HL-60 (cell line): ENCODE data around the gene STXBP3.

ENCODE experiments used
- DNase-seq, 2 experiments: peaks; one replicate each; pipeline ENCODE4 v3.0.0-alpha.2; 2010 to 2020; ENCODE audit warnings: low read depth in 1 of 2, low spot score in 1 of 2
- H3K27ac ChIP-seq: fragments of 250-450 bp; sonication (Bioruptor Pico); replicated peaks from 2 replicates; pipeline ENCODE4 v1.5.1; 2020; ENCODE audit warnings: mild to moderate bottlenecking, moderate library complexity
- H3K27me3 ChIP-seq: fragments of 250-450 bp; sonication (Bioruptor Pico); 2 replicates; pipeline ENCODE4 v1.5.1; 2021; ENCODE audit warnings: mild to moderate bottlenecking, moderate library complexity; ENCODE audit not compliant: insufficient read depth, poor library complexity, severe bottlenecking
- H3K4me3 ChIP-seq: replicated peaks from 2 replicates; pipeline ENCODE4 v1.5.1; 2011; ENCODE audit warnings: mild to moderate bottlenecking, control low read depth, low read length; ENCODE audit not compliant: insufficient read depth
- GABPA ChIP-seq: IDR thresholded peaks from 2 replicates; pipeline ENCODE4 v1.6.1; 2012; ENCODE audit warnings: low read depth
- POLR2AphosphoS5 ChIP-seq: IDR thresholded peaks from 2 replicates; pipeline ENCODE4 v1.6.1; 2012; ENCODE audit warnings: low read depth
- SPI1 ChIP-seq: IDR thresholded peaks from 2 replicates; pipeline ENCODE4 v1.6.1; 2012; ENCODE audit warnings: low read depth, mild to moderate bottlenecking, borderline replicate concordance
- TF ChIP-seq, protein P1 (sequence below): IDR thresholded peaks from one replicate; pipeline ENCODE4 v1.5.1; 2011; ENCODE audit warnings: low read length, control low read depth, inconsistent platforms; ENCODE audit not compliant: insufficient read depth
- TF ChIP-seq, protein P2 (sequence below): IDR thresholded peaks from 2 replicates; pipeline ENCODE4 v1.6.1; 2012; ENCODE audit warnings: low read depth; ENCODE audit not compliant: insufficient replicate concordance

The STXBP3 gene

DNA sequence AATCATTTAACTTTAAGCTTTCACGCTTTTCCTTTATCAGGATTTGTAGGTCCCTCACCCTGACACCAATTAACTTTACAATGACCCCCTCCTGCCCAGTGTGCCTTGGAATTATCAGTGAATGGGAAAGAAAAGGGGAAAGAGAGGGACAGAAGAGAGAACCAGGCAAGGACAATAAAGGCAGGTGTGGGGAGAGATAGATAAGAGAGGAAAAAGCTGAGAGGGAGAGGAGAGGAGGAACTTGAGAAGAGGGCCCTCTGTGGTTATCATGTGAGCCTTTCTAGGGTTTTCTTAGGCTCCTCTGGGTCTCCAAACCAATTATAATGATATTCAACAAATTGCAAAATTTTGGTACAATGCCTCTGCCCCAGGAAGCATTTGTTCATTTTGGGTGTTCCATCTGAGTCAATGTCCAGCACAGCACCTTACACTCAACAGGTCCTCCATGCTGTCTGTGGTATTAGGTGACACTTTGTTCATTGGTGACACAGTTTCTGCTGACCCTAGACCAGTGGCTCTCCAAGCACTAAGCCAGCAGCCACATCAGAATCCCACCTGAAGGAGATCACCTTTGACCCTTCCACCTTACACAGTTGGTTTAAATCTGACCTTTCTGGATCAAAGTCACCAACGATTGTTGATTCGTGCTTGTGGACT, 96.2 kb downstream of the STXBP3 start:
- Histone ChIP-seq H3K27ac (no peak overlapping the region), H3K27me3 (no peaks in the 10 kb centered on the region), H3K4me3 (no peak overlapping the region)
- DNase-seq = no peak
- TF ChIP-seq POLR2AphosphoS5 (no peak), SPI1 (no peak), GABPA (no peak)
- TF ChIP-seq, protein P1, sequence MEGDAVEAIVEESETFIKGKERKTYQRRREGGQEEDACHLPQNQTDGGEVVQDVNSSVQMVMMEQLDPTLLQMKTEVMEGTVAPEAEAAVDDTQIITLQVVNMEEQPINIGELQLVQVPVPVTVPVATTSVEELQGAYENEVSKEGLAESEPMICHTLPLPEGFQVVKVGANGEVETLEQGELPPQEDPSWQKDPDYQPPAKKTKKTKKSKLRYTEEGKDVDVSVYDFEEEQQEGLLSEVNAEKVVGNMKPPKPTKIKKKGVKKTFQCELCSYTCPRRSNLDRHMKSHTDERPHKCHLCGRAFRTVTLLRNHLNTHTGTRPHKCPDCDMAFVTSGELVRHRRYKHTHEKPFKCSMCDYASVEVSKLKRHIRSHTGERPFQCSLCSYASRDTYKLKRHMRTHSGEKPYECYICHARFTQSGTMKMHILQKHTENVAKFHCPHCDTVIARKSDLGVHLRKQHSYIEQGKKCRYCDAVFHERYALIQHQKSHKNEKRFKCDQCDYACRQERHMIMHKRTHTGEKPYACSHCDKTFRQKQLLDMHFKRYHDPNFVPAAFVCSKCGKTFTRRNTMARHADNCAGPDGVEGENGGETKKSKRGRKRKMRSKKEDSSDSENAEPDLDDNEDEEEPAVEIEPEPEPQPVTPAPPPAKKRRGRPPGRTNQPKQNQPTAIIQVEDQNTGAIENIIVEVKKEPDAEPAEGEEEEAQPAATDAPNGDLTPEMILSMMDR = no peak
- TF ChIP-seq, protein P2, sequence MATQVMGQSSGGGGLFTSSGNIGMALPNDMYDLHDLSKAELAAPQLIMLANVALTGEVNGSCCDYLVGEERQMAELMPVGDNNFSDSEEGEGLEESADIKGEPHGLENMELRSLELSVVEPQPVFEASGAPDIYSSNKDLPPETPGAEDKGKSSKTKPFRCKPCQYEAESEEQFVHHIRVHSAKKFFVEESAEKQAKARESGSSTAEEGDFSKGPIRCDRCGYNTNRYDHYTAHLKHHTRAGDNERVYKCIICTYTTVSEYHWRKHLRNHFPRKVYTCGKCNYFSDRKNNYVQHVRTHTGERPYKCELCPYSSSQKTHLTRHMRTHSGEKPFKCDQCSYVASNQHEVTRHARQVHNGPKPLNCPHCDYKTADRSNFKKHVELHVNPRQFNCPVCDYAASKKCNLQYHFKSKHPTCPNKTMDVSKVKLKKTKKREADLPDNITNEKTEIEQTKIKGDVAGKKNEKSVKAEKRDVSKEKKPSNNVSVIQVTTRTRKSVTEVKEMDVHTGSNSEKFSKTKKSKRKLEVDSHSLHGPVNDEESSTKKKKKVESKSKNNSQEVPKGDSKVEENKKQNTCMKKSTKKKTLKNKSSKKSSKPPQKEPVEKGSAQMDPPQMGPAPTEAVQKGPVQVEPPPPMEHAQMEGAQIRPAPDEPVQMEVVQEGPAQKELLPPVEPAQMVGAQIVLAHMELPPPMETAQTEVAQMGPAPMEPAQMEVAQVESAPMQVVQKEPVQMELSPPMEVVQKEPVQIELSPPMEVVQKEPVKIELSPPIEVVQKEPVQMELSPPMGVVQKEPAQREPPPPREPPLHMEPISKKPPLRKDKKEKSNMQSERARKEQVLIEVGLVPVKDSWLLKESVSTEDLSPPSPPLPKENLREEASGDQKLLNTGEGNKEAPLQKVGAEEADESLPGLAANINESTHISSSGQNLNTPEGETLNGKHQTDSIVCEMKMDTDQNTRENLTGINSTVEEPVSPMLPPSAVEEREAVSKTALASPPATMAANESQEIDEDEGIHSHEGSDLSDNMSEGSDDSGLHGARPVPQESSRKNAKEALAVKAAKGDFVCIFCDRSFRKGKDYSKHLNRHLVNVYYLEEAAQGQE = no peak

DNA sequence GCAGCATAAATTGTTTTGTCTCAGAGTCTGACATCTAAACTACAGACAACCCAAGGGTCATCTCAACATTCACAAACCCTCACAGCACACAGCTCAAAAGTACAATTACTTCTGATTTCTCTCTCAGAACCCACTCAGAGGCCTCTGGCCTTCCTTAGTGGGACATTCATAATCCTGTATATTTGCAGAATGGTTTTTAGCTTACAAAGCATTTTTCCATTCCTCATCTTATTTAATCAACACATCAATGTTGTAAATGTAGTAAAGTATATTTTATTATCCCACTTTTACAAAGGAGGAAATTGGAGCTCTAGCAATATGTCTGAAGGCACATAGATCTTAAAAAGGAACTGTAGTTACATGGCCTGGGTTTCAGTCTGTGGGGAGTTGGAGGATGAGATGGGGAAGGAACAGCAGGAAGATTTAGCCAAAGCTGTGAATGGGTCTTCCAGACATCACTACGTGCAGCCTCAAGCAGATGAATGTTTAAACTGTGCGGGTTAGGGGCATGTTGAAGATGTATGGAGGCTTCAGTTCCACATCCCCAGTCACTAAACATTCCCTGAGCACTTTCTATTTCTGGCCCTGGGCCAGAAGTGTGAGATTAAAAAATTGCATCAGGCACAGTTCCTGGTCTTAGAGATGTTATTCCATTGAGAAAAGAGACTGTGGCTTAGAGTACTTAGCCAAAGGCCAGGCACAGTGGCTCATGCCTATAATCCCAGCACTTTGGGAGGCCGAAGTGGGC, 97.1 kb downstream of the STXBP3 start:
- no peak for TF ChIP-seq SPI1
- TF ChIP-seq POLR2AphosphoS5 = no peak
- TF ChIP-seq, protein P2 = no peak
- TF ChIP-seq, protein P1 = no peak
- TF ChIP-seq GABPA = no peak
- Histone ChIP-seq H3K27ac (no peak overlapping the region), H3K4me3 (no peak overlapping the region), H3K27me3 (no peaks in the 10 kb centered on the region)
- DNase-seq = no peak

DNA sequence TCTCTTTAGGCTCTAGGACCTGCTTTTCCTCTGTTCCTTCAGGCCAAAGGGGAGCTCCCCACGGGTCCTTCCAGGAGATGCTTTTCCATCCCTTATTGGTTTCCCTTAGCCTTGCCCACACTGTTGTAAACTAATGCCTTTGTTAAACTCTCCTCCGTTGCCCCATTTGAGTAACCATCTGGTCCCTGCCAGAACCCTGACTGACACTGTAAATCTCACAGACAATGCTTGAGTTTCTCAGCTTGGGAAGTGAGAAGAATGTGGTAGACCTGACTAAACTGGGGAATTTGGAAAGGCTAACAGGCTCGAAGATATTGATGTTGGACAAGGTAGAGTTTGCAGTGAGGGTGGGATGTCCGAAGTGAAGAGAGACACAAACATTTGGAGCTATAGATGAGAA, 99.0 kb downstream of the STXBP3 start:
- no peak for DNase-seq
- Histone ChIP-seq H3K27ac (no peak overlapping the region), H3K27me3 (no peaks in the 10 kb centered on the region), H3K4me3 (no peak overlapping the region)
- no peak for TF ChIP-seq GABPA

DNA sequence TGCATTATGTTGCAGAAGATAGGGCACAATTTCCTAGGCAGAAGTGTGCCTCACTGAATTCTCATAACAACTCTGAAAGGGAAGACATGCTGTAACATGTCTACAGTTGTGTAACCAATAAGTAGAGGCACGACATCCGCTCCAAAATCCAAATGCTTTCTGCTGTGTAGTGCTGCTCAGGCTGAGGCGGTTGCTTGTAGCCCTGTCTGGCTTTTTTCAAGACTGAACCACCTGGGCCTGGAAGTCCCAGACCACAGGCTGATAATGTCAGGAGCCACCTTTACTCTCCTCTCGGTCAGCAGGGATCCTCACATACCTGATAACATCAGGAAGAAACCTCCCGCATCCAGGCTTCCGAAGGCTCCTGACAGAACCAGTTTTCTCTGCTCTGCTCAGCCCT, 99.5 kb downstream of the STXBP3 start:
- Histone ChIP-seq H3K4me3 (no peak overlapping the region), H3K27ac (no peak overlapping the region), H3K27me3 (no peaks in the 10 kb centered on the region)
- TF ChIP-seq, protein P2 = no peak
- TF ChIP-seq GABPA (no peak), POLR2AphosphoS5 (no peak), SPI1 (no peak)
- TF ChIP-seq, protein P1 = no peak
- no peak for DNase-seq
